GM21786 (cell line): ENCODE data around the gene TP73.
"Not testable (repeated sequence)": the region's sequence is repeated elsewhere in the genome, so short reads cannot be mapped to it uniquely, and the experiment has no call there.

Experiments used
- ATAC-seq: cut with Tn5 transposase; IDR thresholded peaks from one replicate; pipeline ENCODE4 v1.9.1; 2021; ENCODE audit not compliant: unreplicated experiment

TP73 gene

GRCh38 chr1:3618531-3618880, 33.8 kb upstream of the TP73 start:
- no peak for ATAC-seq

GRCh38 chr1:3618881-3619671, 33.2 kb upstream of the TP73 start:
- ATAC-seq, result no peak

- no peak for ATAC-seq
Observed at GRCh38 chr1:3620708-3621107, 31.6 kb upstream of the TP73 start.

- ATAC-seq, result not testable (repeated sequence)
Observed at GRCh38 chr1:3621151-3621671, 31.1 kb upstream of the TP73 start.

- ATAC-seq, result not testable (repeated sequence)
Observed at GRCh38 chr1:3622102-3622501, 30.2 kb upstream of the TP73 start.

GRCh38 chr1:3623441-3624199, 28.7 kb upstream of the TP73 start:
- no peak for ATAC-seq

GRCh38 chr1:3624200-3625136, 27.8 kb upstream of the TP73 start, which contains the start of gene TPRG1L:
Gene TPRG1L, plus strand, starts transcription at chr1:3625015. Its CDS starts 58 bp downstream, at chr1:3625073.
- ATAC-seq, result peak; percentile 93

GRCh38 chr1:3625151-3625907, 27.0 kb upstream of the TP73 start:
- peak; percentile 7 for ATAC-seq

GRCh38 chr1:3626025-3626424, 26.3 kb upstream of the TP73 start:
- ATAC-seq, result no peak

- ATAC-seq, result no peak
Observed at GRCh38 chr1:3627515-3628253, 24.6 kb upstream of the TP73 start.

- ATAC-seq, result no peak
Observed at GRCh38 chr1:3628445-3628844, 23.9 kb upstream of the TP73 start.

- no peak for ATAC-seq
Observed at GRCh38 chr1:3629561-3630160, 22.7 kb upstream of the TP73 start.

- ATAC-seq, result no peak
Observed at GRCh38 chr1:3630161-3630611, 22.1 kb upstream of the TP73 start.

- ATAC-seq, result no peak
Observed at GRCh38 chr1:3630914-3631313, 21.4 kb upstream of the TP73 start.

GRCh38 chr1:3631320-3632260, 20.7 kb upstream of the TP73 start:
- ATAC-seq, result no peak

- no peak for ATAC-seq
Observed at GRCh38 chr1:3632298-3632697, 20.0 kb upstream of the TP73 start.

- ATAC-seq, result no peak
Observed at GRCh38 chr1:3632716-3633343, 19.5 kb upstream of the TP73 start.
